Upper lobe of left lung (tissue), 6 donors: ENCODE measurements around the gene CEP44. TPM values are rescaled to one million over a fixed set of nuclear protein-coding genes. Genes with fewer than 3 reads are reported as not detected.
"Not testable (repeated sequence)": the region's sequence is repeated elsewhere in the genome, so short reads cannot be mapped to it uniquely, and the experiment has no call there.

Experiments
- ATAC-seq, 2 donors: fragments of 200-7000 bp; cut with Tn5 transposase; one replicate each; pipeline ENCODE4 v1.9.1; 2022; ENCODE audit warnings: mild to moderate bottlenecking in 2 of 2, moderate library complexity in 2 of 2; ENCODE audit not compliant: low FRiP score in 2 of 2
- DNase-seq, 2 donors: peaks; one replicate each; pipeline ENCODE4 v3.0.0-alpha.2; 2019 to 2020
- H3K27ac ChIP-seq, 4 donors: fragments of 200-600 bp; sonication (generic); one replicate each; pipeline ENCODE4 v1.5.1; 2016 to 2019
- H3K27me3 ChIP-seq, 4 donors: fragments of 200-600 bp; sonication (generic); one replicate each; pipeline ENCODE4 v1.5.1; 2017 to 2019
- H3K36me3 ChIP-seq, 4 donors: fragments of 200-600 bp; sonication (generic); one replicate each; pipeline ENCODE4 v1.5.1; 2016 to 2019
- H3K4me1 ChIP-seq, 4 donors: fragments of 200-600 bp; sonication (generic); one replicate each; pipeline ENCODE4 v1.5.1; 2018 to 2019
- H3K4me3 ChIP-seq, 4 donors: fragments of 200-600 bp; sonication (generic); one replicate each; pipeline ENCODE4 v1.5.1; 2017 to 2019; ENCODE audit warnings: mild to moderate bottlenecking in 2 of 4, moderate library complexity in 1 of 4
- H3K9me3 ChIP-seq, 4 donors: fragments of 200-600 bp; sonication (generic); one replicate each; pipeline ENCODE4 v1.5.1; 2018 to 2019
- EP300 ChIP-seq, 4 donors: sonication (generic); formaldehyde crosslinking; IDR thresholded peaks; one replicate each; pipeline ENCODE4 v1.5.1; 2017; ENCODE audit warnings: antibody characterized with exemption in 4 of 4, control low read depth in 2 of 4
- POLR2A ChIP-seq, 4 donors: fragments of 450-650 bp; IDR thresholded peaks; one replicate each; pipeline ENCODE4 v1.5.1; 2016 to 2017; ENCODE audit warnings: antibody characterized with exemption in 4 of 4, mild to moderate bottlenecking in 2 of 4
- POLR2AphosphoS5 ChIP-seq, 2 donors: sonication (generic); formaldehyde crosslinking; IDR thresholded peaks; one replicate each; pipeline ENCODE4 v1.5.1; 2017; ENCODE audit warnings: antibody characterized with exemption in 2 of 2
- WGBS, 2 donors: methylation state at CpG; one replicate each; pipeline ENCODE4 v1.1.5; 2017 to 2018; 5-methylcytosine and 5-hydroxymethylcytosine counted together
- total RNA-seq, 6 donors: library from RNA; depleted of rRNA in 4 of 6; stranded (reverse); fragments of >200 nt in 4 of 6; gene quantifications; one replicate each; pipeline versions ENCODE4 v1.1.0 to v1.2.1, GENCODE V29; 2016 to 2021
- TF ChIP-seq, protein P1 (sequence below), 6 experiments: fragments of 450-650 bp in 4 of 6; fragments of 200-600 bp in 2 of 6; sonication (generic) in 2 of 6; IDR thresholded peaks; one replicate each; pipeline ENCODE4 v1.5.1; 2016 to 2019; ENCODE audit warnings: antibody characterized with exemption in 6 of 6
- donor health status: DM: no; HTN: no; CAD: no; lungs with moderate emphysema.
- donor health status: DM: no; HTN: yes; CAD: no; lungs with severe emphysema.

The CEP44 gene
- total RNA-seq, 6 donors from 2014 or later = 9.9 to 33.1 (median 12.7) TPM

DNA sequence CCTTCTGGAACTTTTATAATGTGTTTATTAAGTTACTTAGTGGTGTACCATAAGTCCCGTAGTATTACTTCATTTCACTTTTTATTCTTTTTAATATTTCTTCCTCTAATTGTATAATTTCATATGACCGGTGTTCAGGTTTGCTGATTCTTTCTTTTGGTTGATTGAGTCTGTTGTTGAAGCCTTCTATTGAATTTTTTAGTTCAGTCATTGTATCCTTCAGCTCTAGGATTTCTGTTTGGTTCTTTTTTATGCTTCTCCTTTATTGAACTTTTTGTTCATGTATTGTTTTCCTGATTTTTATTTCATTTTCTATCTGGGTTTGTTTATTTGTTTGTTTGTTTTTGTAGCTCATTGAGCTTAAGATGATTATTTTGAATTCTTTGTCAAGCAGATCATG, 8.8 kb downstream of the CEP44 start:
- TF ChIP-seq, protein P1, sequence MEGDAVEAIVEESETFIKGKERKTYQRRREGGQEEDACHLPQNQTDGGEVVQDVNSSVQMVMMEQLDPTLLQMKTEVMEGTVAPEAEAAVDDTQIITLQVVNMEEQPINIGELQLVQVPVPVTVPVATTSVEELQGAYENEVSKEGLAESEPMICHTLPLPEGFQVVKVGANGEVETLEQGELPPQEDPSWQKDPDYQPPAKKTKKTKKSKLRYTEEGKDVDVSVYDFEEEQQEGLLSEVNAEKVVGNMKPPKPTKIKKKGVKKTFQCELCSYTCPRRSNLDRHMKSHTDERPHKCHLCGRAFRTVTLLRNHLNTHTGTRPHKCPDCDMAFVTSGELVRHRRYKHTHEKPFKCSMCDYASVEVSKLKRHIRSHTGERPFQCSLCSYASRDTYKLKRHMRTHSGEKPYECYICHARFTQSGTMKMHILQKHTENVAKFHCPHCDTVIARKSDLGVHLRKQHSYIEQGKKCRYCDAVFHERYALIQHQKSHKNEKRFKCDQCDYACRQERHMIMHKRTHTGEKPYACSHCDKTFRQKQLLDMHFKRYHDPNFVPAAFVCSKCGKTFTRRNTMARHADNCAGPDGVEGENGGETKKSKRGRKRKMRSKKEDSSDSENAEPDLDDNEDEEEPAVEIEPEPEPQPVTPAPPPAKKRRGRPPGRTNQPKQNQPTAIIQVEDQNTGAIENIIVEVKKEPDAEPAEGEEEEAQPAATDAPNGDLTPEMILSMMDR (IDR thresholded peaks at IDR 0.05) = no peak
- TF ChIP-seq POLR2A (IDR thresholded peaks at IDR 0.05) (no peak), POLR2AphosphoS5 (IDR thresholded peaks at IDR 0.05) (no peak), EP300 (IDR thresholded peaks at IDR 0.05) (no peak)
- WGBS, 2 donors = 97 to 100% methylated on average over 2 of the region's 2 CpGs
- H3K36me3 ChIP-seq = no peaks in the 10 kb centered on the region
- no peak overlapping the region for H3K4me3 ChIP-seq
- no peaks in the 10 kb centered on the region for H3K4me1 ChIP-seq
- no peak for DNase-seq
- H3K27me3 ChIP-seq = no peaks in the 10 kb centered on the region
- ATAC-seq = no peak
- no peak overlapping the region for H3K27ac ChIP-seq
- H3K9me3 ChIP-seq = peaks cover 0 to 16% (median 3%) of the 10 kb centered on the region in 4 donors

DNA sequence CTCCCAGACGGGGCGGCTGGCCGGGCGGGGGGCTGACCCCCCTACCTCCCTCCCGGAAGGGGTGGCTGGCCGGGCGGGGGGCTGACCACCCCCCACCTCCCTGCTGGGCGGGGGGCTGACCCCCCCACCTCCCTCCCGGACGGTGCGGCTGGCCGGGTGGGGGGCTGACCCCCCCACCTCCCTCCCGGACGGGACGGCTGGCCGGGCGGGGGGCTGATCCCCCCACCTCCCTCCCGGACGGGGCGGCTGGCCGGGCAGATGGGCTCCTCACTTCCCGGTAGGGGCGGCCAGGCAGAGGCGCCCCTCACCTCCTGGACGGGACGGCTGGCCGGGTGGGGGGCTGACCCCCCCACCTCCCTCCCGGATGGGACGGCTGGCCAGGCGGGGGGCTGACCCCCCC, 10.9 kb downstream of the CEP44 start:
- H3K27me3 ChIP-seq, H3K4me3 ChIP-seq, H3K36me3 ChIP-seq, H3K27ac ChIP-seq, H3K4me1 ChIP-seq, ATAC-seq: not testable (repeated sequence)
- H3K9me3 ChIP-seq = peaks cover 0 to 16% (median 3%) of the 10 kb centered on the region in 4 donors
- DNase-seq = peak in 1 of 2 donors; percentile 44
- 100% methylated on average over 2 of the region's 30 CpGs; no CpG with 5 or more reads in 1 of the 2 donors for WGBS, 2 donors

DNA sequence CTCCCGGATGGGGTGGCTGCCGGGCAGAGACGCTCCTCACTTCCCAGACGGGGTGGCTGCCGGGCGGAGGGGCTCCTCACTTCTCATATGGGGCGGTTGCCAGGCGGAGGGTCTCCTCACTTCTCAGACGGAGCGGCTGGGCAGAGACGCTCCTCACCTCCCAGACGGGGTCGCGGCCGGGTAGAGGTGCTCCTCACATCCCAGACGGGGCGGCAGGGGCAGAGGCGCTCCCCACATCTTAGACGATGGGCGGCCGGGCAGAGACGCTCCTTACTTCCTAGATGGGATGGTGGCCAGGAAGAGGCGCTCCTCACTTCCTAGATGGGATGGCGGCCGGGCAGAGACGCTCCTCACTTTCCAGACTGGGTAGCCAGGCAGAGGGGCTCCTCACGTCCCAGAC, 11.4 kb downstream of the CEP44 start:
- ATAC-seq = not testable (repeated sequence)

DNA sequence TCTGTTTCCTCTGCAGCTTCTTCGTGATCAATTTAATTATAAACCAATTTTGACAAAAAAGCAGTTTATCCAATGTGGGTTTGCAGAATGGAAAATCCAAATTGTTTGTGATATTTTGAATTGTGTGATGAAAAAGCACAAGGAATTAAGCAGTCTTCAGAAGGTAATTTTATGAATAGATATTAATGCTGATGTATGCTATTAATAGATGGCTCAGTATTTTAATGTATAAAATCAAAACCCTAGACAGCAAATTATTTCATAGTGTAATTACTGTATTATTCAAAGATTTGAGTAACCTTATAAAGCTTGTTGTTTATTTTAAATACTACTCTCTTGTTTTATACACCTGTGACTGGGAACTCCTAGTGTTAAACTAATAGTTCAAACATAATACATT, 20.0 kb downstream of the CEP44 start:
- no peak for TF ChIP-seq EP300 (IDR thresholded peaks at IDR 0.05)
- TF ChIP-seq, protein P1 (IDR thresholded peaks at IDR 0.05) = no peak
- no peak for TF ChIP-seq POLR2A (IDR thresholded peaks at IDR 0.05)
- TF ChIP-seq POLR2AphosphoS5 (IDR thresholded peaks at IDR 0.05) = no peak
- 94 to 100% methylated on average over 1 of the region's 1 CpG for WGBS, 2 donors
- Histone ChIP-seq H3K27ac (no peak overlapping the region), H3K4me1 (no peaks in the 10 kb centered on the region), H3K27me3 (no peaks in the 10 kb centered on the region), H3K9me3 (no peaks in the 10 kb centered on the region), H3K4me3 (no peak overlapping the region), H3K36me3 (peaks cover 5 to 66% (median 18%) of the 10 kb centered on the region in 4 donors)
- ATAC-seq = no peak
- DNase-seq = no peak

More for the DNA sequence above, 11.4 kb downstream of the CEP44 start:
- H3K27me3 ChIP-seq, H3K4me3 ChIP-seq, H3K27ac ChIP-seq, H3K4me1 ChIP-seq, H3K36me3 ChIP-seq: not testable (repeated sequence)
- DNase-seq = peak in 1 of 2 donors; percentile 54
- peaks cover 0 to 16% (median 3%) of the 10 kb centered on the region in 4 donors for H3K9me3 ChIP-seq
- 100% methylated on average over 6 of the region's 27 CpGs; no CpG with 5 or more reads in 1 of the 2 donors for WGBS, 2 donors

DNA sequence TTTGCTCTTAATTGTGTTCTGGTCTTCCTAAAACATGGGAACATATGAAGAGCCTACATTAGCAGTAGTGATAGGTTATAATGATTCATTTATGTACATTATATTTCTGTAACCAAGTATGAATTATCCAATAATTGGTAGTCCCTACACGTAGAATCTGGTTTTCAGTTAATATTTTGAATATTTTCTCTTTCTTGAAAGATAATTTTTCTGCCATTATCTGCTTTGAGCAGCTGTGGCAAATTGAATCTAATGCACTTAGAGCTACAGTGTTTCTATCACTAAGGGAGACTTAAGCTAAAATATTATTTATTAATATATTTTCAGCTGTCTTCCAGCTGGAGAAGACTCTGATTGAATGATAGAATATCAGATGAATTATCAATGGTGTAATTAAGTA, 21.0 kb downstream of the CEP44 start:
- Histone ChIP-seq H3K27me3 (no peaks in the 10 kb centered on the region), H3K9me3 (no peaks in the 10 kb centered on the region), H3K27ac (no peak overlapping the region), H3K4me3 (no peak overlapping the region), H3K36me3 (peaks cover 3 to 72% (median 18%) of the 10 kb centered on the region in 4 donors), H3K4me1 (no peaks in the 10 kb centered on the region)
- TF ChIP-seq EP300 (IDR thresholded peaks at IDR 0.05) (no peak), POLR2AphosphoS5 (IDR thresholded peaks at IDR 0.05) (no peak), POLR2A (IDR thresholded peaks at IDR 0.05) (no peak)
- TF ChIP-seq, protein P1 (IDR thresholded peaks at IDR 0.05) = no peak
- DNase-seq (no peak), ATAC-seq (no peak)
- WGBS, 2 donors = 90% methylated on average over 1 of the region's 1 CpG

DNA sequence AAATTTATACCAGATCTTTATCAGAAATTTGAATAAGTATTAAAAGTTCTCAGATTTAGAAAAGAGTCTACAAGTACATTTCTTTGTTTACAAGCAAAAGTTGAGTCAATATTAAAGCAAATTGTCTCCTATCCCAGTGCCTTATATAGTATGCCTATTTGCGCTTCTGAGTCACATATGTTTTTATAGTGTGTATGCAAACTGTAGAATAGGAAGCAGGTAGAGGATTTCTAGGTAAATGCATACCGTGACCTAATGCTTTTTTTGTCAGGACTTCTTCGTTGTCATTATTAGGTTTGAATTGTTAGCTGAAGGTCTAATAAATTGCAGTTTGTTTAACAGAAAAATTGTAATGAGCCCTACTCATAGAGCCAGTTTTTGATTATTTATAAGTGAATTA, 22.2 kb downstream of the CEP44 start:
- DNase-seq (no peak), ATAC-seq (no peak)
- Histone ChIP-seq H3K4me1 (no peaks in the 10 kb centered on the region), H3K4me3 (no peak overlapping the region), H3K9me3 (no peaks in the 10 kb centered on the region), H3K36me3 (peaks cover 0 to 71% (median 18%) of the 10 kb centered on the region in 4 donors), H3K27ac (no peak overlapping the region), H3K27me3 (no peaks in the 10 kb centered on the region)
- TF ChIP-seq EP300 (IDR thresholded peaks at IDR 0.05) = no peak
- no peak for TF ChIP-seq POLR2AphosphoS5 (IDR thresholded peaks at IDR 0.05)
- TF ChIP-seq, protein P1 (IDR thresholded peaks at IDR 0.05) = no peak
- no peak for TF ChIP-seq POLR2A (IDR thresholded peaks at IDR 0.05)
- 99% methylated on average over 3 of the region's 3 CpGs for WGBS, 2 donors
